Osteoblast (primary cell): ENCODE results near the gene KPNA1. TPM values are rescaled to one million over a fixed set of nuclear protein-coding genes. Genes with fewer than 3 reads are reported as not detected.
A peak's percentile ranks its signal among the peaks of the same experiment; 100 is the strongest.

Experiments used
- DNase-seq: peaks from one replicate; pipeline ENCODE4 v3.0.0; 2011; ENCODE audit warnings: low spot score, mixed read lengths; ENCODE audit not compliant: insufficient read length; ENCODE audit errors: missing footprints
- H2AFZ ChIP-seq: 2 replicates; pipeline ENCODE4 v1.6.0; 2011; ENCODE audit warnings: mild to moderate bottlenecking, low read length
- H3K27ac ChIP-seq: 2 replicates; pipeline ENCODE4 v1.5.1; 2011; ENCODE audit warnings: mild to moderate bottlenecking, low read depth, low read length, moderate library complexity
- H3K27me3 ChIP-seq: 2 replicates; pipeline ENCODE4 v1.6.0; 2012; ENCODE audit warnings: mild to moderate bottlenecking, control low read depth, inconsistent platforms, low read length, moderate library complexity; ENCODE audit not compliant: insufficient read depth
- H3K36me3 ChIP-seq: 2 replicates; pipeline ENCODE4 v1.5.1; 2011; ENCODE audit warnings: mild to moderate bottlenecking, low read length, control low read depth, moderate library complexity; ENCODE audit not compliant: insufficient read depth
- H3K4me1 ChIP-seq: 2 replicates; pipeline ENCODE4 v1.5.1; 2011; ENCODE audit warnings: mild to moderate bottlenecking, low read length, control low read depth, moderate library complexity; ENCODE audit not compliant: insufficient read depth
- H3K4me2 ChIP-seq: 2 replicates; pipeline ENCODE4 v1.6.0; 2011; ENCODE audit warnings: mild to moderate bottlenecking, low read length; ENCODE audit not compliant: insufficient read depth
- H3K4me3 ChIP-seq: fragments of 200-600 bp; sonication (generic); 3 replicates; pipeline ENCODE4 v1.5.1; 2012; ENCODE audit warnings: mild to moderate bottlenecking, low read length, inconsistent platforms; ENCODE audit not compliant: insufficient read depth
- H3K79me2 ChIP-seq: 2 replicates; pipeline ENCODE4 v1.6.0; 2012; ENCODE audit warnings: mild to moderate bottlenecking, low read length, control low read depth, inconsistent platforms; ENCODE audit not compliant: insufficient read depth
- H3K9me3 ChIP-seq: 2 replicates; pipeline ENCODE4 v1.5.1; 2011; ENCODE audit warnings: low read depth, low read length, control low read depth
- H4K20me1 ChIP-seq: 2 replicates; pipeline ENCODE4 v1.6.0; 2012; ENCODE audit warnings: mild to moderate bottlenecking, low read length, control low read depth; ENCODE audit not compliant: insufficient read depth
- total RNA-seq: library from RNA; depleted of rRNA; stranded (reverse); fragments of >200 nt; gene quantifications from 2 replicates; pipeline ENCODE4 v1.2.3, GENCODE V29; 2012
- TF ChIP-seq, protein P1 (sequence below): IDR thresholded peaks from 2 replicates; pipeline ENCODE4 v1.5.1; 2011; ENCODE audit warnings: mild to moderate bottlenecking, low read depth, low read length, moderate library complexity; ENCODE audit errors: extremely low read depth

Gene KPNA1
- total RNA-seq, 1 donor, result 48.1 TPM

DNA sequence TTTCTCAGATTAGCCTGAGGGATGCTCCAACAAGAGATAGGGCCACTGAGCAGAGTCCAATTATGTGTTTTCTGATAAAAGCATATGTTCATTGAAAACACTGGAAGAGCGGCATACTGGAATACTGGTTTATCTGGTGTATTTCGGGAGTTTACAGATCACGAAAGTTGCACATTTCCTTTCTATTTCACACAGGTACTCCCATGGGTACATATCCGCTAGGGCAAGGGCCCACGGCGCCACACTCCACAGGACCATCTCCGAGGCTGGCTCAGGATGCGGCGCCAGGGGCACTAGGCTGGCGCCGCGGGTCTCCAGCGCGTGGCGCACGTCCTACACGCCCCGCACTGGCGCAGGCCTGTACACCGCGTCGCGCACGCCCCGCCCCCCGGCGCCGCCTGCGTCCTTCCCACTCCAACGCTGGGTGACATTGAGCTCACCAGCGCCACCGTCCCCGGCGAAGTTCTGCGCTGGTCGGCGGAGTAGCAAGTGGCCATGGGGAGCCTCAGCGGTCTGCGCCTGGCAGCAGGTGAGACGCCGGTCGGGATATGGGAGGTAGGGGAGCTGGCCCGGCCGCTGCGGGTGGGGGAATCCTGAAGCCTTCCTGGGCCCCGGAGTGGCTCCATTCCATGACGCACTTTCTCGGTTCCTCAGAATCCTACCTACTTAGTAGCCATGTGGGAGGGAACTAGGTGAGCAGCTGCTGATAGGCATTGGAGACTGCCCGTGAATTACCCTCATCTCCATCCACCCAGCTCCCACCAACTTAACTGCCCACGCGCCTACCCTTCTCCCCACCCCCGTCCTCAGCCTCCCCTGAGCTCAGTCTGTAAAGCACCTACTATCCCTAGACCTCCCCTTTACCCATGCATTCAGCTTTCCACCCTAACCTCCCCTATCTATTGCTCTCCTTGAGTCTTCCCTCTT is 130.7 kb downstream of the KPNA1 start, which contains the start of gene FAM162A:
TSS of gene FAM162A (plus strand) at position 412 of the 927 bp plus-strand sequence. CDS start at position 496, 84 bp downstream.
- peaks cover 32% of the 10 kb centered on the region for H3K79me2 ChIP-seq

GRCh38 chr3:122382888-122383666 is 131.7 kb downstream of the KPNA1 start, which contains the start of gene MIX23:
MIX23 (minus strand) TSS chr3:122383231; CDS start chr3:122383224, 7 bp downstream.
- Histone ChIP-seq H4K20me1 (no peaks in the 10 kb centered on the region), H3K27ac (peak within 1 kb of the TSS; percentile 66), H3K79me2 (peaks cover 34% of the 10 kb centered on the region), H3K4me1 (peaks cover 16% of the 10 kb centered on the region), H3K27me3 (no peaks in the 10 kb centered on the region), H3K4me3 (peak within 1 kb of the TSS; percentile 81), H3K36me3 (no peaks in the 10 kb centered on the region), H2AFZ (peak within 1 kb of the TSS; percentile 91), H3K4me2 (peak within 1 kb of the TSS; percentile 99), H3K9me3 (no peaks in the 10 kb centered on the region)
- peak; percentile 93 for DNase-seq
- TF ChIP-seq, protein P1, sequence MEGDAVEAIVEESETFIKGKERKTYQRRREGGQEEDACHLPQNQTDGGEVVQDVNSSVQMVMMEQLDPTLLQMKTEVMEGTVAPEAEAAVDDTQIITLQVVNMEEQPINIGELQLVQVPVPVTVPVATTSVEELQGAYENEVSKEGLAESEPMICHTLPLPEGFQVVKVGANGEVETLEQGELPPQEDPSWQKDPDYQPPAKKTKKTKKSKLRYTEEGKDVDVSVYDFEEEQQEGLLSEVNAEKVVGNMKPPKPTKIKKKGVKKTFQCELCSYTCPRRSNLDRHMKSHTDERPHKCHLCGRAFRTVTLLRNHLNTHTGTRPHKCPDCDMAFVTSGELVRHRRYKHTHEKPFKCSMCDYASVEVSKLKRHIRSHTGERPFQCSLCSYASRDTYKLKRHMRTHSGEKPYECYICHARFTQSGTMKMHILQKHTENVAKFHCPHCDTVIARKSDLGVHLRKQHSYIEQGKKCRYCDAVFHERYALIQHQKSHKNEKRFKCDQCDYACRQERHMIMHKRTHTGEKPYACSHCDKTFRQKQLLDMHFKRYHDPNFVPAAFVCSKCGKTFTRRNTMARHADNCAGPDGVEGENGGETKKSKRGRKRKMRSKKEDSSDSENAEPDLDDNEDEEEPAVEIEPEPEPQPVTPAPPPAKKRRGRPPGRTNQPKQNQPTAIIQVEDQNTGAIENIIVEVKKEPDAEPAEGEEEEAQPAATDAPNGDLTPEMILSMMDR, result no peak

More for the DNA sequence above, 130.7 kb downstream of the KPNA1 start, which contains the start of gene FAM162A:
- Histone ChIP-seq H2AFZ (peak within 1 kb of the TSS; percentile 91), H3K27ac (peak within 1 kb of the TSS; percentile 66), H3K9me3 (no peaks in the 10 kb centered on the region), H4K20me1 (no peaks in the 10 kb centered on the region), H3K4me3 (peak within 1 kb of the TSS; percentile 81), H3K4me2 (peak within 1 kb of the TSS; percentile 99), H3K36me3 (no peaks in the 10 kb centered on the region), H3K27me3 (no peaks in the 10 kb centered on the region), H3K4me1 (peaks cover 16% of the 10 kb centered on the region)
- TF ChIP-seq, protein P1, result peak; percentile 45
- peak; percentile 95 for DNase-seq

DNA sequence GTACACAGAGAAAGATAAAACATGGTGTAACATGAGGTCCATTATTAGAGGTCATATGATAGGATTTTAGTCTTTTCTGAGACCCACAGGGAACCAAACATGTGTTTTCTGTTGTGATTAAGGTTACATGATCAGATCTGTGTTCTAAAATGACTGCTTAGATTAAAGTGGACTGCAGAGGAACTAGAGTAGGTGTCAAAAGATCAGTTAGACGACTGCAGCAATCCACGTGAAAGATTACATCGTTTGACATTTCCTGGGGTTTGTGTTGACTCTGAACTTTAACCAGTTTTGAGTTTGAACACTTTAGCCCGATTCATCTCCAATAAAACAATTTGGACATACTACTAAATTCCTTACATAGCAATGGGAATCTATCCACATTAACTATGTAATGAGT is 136.8 kb downstream of the KPNA1 start:
- H4K20me1 ChIP-seq, result no peaks in the 10 kb centered on the region
- TF ChIP-seq, protein P1, result no peak
- H3K79me2 ChIP-seq, result peaks cover 48% of the 10 kb centered on the region

More for the DNA sequence above, 136.8 kb downstream of the KPNA1 start:
- Histone ChIP-seq H3K4me2 (no peak overlapping the region), H3K36me3 (no peaks in the 10 kb centered on the region), H3K4me1 (peaks cover 6% of the 10 kb centered on the region), H3K9me3 (no peaks in the 10 kb centered on the region), H3K4me3 (no peak overlapping the region), H2AFZ (no peak overlapping the region), H3K27ac (no peak overlapping the region), H3K27me3 (no peaks in the 10 kb centered on the region)
- no peak for DNase-seq
